ENCODE data around the gene RBFOX2.
A peak's percentile ranks its signal among the peaks of the same experiment; 100 is the strongest.

Gene RBFOX2

GRCh38 chr22:35861451-35861850 is 167.2 kb downstream of the RBFOX2 start:
- DNase-seq, result no peak

DNA sequence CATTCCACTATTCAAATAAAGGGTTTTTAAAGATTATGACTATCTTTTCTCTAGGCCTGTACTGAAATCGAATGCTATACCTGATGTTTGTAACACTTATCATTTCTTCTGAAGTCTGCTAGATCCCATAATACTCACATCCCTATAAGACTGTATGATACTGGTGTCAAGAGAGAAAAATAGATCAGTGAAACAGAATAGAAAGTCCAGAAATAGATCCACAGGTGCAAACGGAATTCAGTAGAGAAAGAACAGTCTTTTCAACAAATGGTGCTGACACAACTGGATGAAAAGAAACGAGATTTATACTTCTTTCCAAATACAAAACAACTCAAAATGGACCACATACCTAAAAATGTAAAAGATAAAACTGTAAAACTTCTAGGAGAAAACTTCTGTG is 167.8 kb downstream of the RBFOX2 start:
- no peak for DNase-seq

GRCh38 chr22:35860087-35860733 is 168.4 kb downstream of the RBFOX2 start:
- DNase-seq, result no peak

DNA sequence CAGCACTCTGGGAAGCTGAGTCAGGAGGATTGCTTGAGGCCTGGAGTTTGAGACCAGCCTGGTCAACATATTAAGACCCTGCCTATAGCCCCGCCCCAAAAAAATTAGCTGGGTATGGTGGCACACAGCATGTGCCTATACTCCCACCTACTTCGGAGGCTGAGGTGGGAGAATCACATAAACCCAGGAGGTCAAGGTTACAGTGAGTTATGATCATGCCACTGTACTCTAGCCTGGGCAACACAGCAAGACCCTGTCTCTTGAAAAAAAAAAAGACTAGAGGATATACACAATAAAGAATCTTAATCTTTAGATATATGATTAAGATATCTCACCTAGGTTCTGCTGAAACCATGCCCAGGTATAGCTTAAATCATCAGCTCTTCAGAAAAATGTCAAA is 174.3 kb downstream of the RBFOX2 start:
- DNase-seq, result no peak

GRCh38 chr22:35852076-35852475 is 176.5 kb downstream of the RBFOX2 start:
- DNase-seq, result no peak

DNA sequence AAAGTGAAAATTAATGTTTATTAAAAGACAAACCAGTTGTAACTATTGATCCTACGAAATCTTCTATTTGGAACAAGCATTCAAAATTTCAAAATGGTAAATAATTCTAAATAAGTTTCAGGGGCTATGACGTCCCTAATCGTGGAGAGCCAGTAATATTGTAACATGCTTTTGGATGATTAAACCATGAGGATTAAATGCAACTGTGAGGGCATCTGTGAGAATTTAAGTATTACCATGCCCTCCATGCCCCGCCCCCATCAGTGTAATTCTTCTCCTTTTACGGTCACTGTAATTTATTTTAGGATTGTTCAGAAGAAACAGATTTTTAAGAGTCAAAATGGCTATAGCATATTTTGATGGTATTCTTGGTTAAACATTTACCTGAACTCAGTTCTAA is 177.8 kb downstream of the RBFOX2 start:
- DNase-seq, result no peak

DNA sequence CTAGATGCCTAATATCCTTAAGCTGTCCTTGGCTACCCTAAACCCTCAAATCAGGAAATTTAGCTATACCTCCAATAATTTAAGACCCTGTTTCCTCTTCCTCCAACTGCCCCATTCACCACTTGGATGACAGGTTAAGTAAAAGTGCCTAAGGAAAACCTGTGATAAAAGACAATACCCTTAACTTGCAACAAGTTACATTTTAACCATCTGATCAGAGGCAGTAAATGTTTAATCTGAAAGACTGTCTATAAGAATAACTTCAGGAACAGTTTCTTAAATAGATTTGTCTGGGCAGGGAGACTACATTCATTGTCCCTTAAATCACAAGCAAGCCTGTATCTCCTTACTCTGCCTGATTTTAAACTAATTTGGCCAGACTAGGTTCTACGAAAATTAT is 181.8 kb downstream of the RBFOX2 start:
- DNase-seq, result peak; percentile 2

DNA sequence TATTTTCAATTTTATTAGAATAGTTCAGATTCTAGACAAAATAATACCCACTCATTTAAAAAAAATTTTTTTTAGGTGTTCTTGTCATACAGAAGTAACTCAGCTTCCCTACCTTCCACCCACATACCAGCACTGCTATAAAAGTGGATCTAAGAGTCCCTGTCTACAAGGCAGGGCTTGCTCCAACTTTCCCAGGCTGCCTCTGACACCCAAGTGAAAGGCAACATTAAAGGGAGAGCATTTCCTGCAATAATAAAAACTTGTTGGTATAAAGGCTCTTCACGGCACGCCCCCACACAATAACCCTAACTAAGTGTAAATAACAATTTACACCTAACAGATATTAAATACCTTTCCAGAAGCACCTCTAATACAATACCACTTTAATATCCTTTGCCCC is 183.7 kb downstream of the RBFOX2 start:
- DNase-seq, result no peak

- peak; percentile 60 for DNase-seq
These were observed 185.7 kb downstream of the RBFOX2 start for GRCh38 chr22:35842954-35843353.

GRCh38 chr22:35842519-35842913 is 186.1 kb downstream of the RBFOX2 start:
- DNase-seq, result no peak

DNA sequence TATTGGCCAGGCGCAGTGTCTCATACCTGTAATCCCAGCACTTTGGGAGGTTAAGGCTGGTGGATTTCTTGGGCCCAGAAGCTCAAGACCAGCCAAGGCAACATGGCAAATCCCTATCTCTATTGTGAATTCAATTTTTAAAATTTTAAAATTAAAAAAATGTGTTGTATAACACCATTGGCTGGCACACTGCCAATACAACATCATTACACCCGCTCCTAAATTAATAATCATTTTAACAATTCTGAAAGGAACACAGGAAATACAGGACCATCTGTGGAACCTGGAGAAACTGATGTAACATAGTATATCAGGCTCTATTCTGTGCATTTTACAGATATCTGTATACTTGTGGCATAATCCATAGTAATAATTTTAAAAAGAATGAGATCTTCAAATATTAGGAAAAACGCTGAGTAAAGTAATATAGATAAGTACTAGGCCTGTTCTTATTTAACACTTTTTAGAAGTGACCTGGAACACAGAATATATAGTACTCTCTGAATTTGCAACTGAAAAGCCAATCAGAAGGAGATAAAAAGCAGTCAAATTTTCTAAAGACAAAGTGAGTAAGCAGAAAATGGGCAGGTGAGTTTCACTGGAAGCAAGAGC is 186.6 kb downstream of the RBFOX2 start:
- DNase-seq, result no peak

DNA sequence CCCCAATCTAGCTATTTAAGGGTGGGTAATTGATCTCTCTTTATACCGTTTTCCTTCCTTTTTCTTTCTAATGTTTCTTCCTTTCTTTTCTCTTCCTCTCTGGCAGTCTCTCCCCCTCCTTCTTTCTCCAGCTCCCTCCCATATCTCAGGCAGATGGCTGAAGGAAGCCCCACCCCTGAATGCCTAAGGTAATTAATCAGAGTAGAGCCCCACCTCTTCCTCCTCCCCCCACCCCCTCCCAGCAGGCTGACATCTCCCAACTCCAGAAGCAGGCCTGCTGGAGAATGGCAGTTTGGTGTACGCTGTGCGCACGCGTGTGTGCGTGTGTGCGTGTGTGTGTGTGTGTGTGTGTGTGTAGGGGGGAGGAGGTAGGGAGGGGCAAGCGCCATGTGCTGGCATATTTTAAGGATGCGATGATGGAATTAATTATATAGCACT is 188.3 kb downstream of the RBFOX2 start:
- peak; percentile 91 for DNase-seq

DNA sequence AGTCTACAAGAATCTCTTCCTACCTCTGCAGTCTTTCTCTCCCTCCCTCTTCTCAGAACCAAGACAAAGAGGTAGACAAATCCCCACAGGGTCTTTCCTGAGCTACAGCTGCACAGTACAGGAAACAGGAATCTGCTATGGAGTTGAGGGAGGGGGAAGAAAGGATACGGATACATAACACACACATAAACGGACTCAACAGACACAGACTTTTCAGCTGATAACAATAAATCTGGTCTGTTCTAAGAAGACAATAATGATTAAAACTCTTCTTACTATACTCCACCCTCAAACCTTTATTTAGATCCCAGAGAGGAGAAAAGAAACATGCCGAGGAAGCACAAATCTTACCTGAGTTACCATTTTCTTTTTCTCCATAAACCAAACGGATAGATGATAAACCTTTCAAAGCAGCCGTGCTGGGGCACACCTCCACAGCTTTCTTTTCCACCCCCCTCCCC is 188.8 kb downstream of the RBFOX2 start:
- peak; percentile 21 for DNase-seq

DNA sequence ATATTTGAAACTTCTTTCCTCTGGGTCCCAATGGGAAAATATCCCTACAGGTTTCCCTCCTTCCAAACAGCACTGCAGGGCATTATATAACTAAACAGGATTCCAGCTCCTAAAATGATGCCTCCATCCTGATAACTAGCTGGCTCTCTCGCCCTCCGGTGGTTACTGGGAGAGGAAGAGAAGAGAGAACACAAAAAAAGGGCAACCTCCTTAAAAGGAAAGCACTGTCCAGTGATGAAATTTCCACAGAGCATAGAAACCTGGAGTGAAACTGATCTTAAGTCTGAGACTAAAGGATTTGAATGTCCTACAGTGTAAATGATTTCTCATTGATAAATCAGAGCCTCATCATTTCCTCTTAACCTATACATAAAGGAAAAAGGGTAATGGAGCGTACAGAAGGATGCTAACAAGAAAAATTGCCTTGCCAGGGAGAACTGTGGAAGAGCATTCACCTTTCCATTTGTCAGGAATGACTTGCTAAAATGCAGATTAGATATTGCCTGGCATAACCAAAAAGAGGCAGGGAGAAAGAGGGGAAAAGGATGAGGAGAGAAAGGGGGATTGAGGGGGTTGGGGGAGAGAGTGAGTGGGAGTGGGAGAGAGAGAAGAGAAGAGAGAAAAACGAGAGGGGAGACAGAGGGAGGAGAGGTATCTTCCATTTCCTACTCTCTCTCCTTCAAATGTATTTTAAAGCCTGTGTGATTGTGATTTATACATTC is 189.6 kb downstream of the RBFOX2 start:
- DNase-seq, result peak; percentile 48

DNA sequence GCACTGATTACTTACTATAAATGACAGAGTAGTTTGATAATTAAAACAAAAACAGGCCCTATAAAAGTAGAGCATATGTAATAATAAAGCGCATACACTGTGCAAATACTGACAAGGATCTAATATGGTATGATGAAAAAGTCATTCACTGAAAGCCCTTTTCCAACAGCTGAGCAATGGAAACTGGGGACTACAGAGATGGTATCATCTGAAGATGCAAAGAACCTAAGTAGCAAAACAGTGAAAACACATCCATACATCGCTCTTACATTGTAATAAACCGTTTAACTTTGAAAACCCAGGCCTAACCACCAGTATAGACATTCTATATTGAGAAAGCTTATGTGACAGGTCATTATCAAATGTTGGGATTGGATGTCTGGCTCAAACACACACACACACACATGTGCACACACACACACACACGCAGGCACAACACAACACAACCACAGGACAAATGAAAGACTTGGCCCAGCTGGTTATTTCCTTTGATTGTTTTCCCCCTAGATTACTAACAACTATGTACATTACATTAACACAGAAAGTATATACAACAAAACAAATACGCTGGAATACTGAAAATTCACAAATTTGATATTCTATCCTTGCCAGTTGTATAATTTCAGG is 191.4 kb downstream of the RBFOX2 start:
- DNase-seq, result peak; percentile 0

DNA sequence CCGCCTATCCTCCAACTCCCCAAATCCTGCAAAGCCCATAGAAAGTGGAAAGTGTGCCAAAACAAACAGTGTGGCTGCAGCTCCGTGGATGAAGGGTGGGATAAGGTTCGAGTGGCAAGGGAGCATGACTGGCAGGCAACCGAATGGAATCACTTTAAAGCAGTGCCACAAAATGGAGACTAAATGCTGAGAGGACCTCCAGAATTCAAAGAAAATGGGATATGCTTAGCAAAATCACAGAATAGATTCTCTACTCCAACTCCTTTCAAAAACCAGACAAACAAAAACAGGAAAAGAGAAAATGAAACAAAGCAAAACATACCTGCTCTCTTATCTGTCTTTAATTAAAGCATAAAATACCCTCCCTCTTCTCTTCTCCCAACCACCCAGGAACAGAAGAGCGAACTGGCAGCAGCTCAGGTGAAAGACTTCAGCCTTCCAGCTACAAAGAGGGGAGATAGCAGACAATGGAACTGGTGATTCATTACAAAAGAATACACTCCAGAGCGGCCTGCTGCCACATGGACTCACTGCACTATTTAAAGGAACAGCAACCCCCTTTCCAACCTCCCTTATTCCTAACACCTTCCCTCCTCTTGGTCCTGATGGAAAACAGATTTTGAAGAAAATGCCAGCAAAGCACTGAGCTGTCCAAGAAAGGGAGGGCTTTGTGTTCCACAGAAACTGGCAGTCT is 192.5 kb downstream of the RBFOX2 start:
- DNase-seq, result peak; percentile 65

GRCh38 chr22:35835267-35835997 is 193.2 kb downstream of the RBFOX2 start:
- no peak for DNase-seq

- DNase-seq, result no peak
These were observed 194.6 kb downstream of the RBFOX2 start for GRCh38 chr22:35834061-35834460.

- DNase-seq, result no peak
These were observed 198.3 kb downstream of the RBFOX2 start for GRCh38 chr22:35830305-35830704.

- DNase-seq, result no peak
These were observed 204.4 kb downstream of the RBFOX2 start for GRCh38 chr22:35824256-35824655.

GRCh38 chr22:35821654-35822053 is 207.0 kb downstream of the RBFOX2 start:
- peak; percentile 1 for DNase-seq

GRCh38 chr22:35819421-35819820 is 209.2 kb downstream of the RBFOX2 start:
- DNase-seq, result no peak
